K562 (cell line): ENCODE measurements around the gene IRS2. TPM values are rescaled to one million over a fixed set of nuclear protein-coding genes. Genes with fewer than 3 reads are reported as not detected.

Experiments used
- CXXC5 ChIP-seq: fragments of 250-450 bp; sonication (Bioruptor Pico); IDR thresholded peaks from 2 replicates; pipeline ENCODE4 v1.8.0; 2022; ENCODE audit warnings: inconsistent platforms, mild to moderate bottlenecking, moderate library complexity
- ELF4 ChIP-seq: fragments of 450-650 bp; formaldehyde crosslinking; IDR thresholded peaks from 2 replicates; pipeline ENCODE4 v1.4.0; 2022; ENCODE audit warnings: missing genetic modification characterization
- EP400 ChIP-seq: fragments of 450-650 bp; IDR thresholded peaks from 2 replicates; pipeline ENCODE4 v1.6.1; 2017; ENCODE audit warnings: antibody characterized with exemption, mild to moderate bottlenecking, moderate library complexity
- ETV5 ChIP-seq: sonication (generic); formaldehyde crosslinking; IDR thresholded peaks from 2 replicates; pipeline ENCODE4 v1.4.0; 2020; ENCODE audit warnings: low read depth, mild to moderate bottlenecking, missing genetic modification reagents
- GABPB1 ChIP-seq: sonication (generic); formaldehyde crosslinking; IDR thresholded peaks from 2 replicates; pipeline ENCODE4 v1.8.0; 2022; ENCODE audit warnings: mild to moderate bottlenecking, missing genetic modification reagents
- MCM2 ChIP-seq: fragments of 450-650 bp; IDR thresholded peaks from 2 replicates; pipeline ENCODE4 v1.6.1; 2017; ENCODE audit warnings: low read depth, mild to moderate bottlenecking
- NR4A1 ChIP-seq, 2 experiments: fragments of 250-450 bp in 1 of 2; fragments of 450-650 bp in 1 of 2; sonication (Bioruptor Pico) in 1 of 2; IDR thresholded peaks; 2 replicates each; pipeline versions ENCODE4 v1.4.0 to v1.6.1; 2016 to 2020; ENCODE audit warnings: mild to moderate bottlenecking in 2 of 2, missing compliant biosample characterization in 1 of 2, missing genetic modification characterization in 1 of 2, moderate library complexity in 1 of 2
- POLR2B ChIP-seq: fragments of 450-650 bp; IDR thresholded peaks from 2 replicates; pipeline ENCODE4 v1.6.1; 2018; ENCODE audit warnings: low read depth; ENCODE audit not compliant: partially characterized antibody
- POLR3G ChIP-seq: IDR thresholded peaks from 2 replicates; pipeline ENCODE4 v1.6.1; 2011; ENCODE audit not compliant: insufficient read length, insufficient replicate concordance; ENCODE audit errors: extremely low read depth
- PPARD ChIP-seq: fragments of 250-450 bp; sonication (Bioruptor Pico); IDR thresholded peaks from 2 replicates; pipeline ENCODE4 v1.8.0; 2022; ENCODE audit warnings: inconsistent platforms, mild to moderate bottlenecking, moderate library complexity
- PTBP1 ChIP-seq: fragments of 200-400 bp; formaldehyde crosslinking; IDR thresholded peaks from 2 replicates; pipeline ENCODE4 v1.6.1; 2017; ENCODE audit warnings: low read depth, low read length
- RBM25 ChIP-seq: fragments of 200-400 bp; formaldehyde crosslinking; IDR thresholded peaks from 2 replicates; pipeline ENCODE4 v1.6.1; 2018; ENCODE audit warnings: low read length, low read depth, moderate library complexity; ENCODE audit not compliant: severe bottlenecking
- ZBTB11 ChIP-seq, 3 experiments: fragments of 200-800 bp in 1 of 3; fragments of 250-450 bp in 1 of 3; fragments of 450-650 bp in 1 of 3; sonication (Bioruptor Pico) in 1 of 3; sonication (Bioruptor generic) in 1 of 3; formaldehyde crosslinking in 1 of 3; IDR thresholded peaks; 2 replicates each; pipeline versions ENCODE4 v1.6.1 to v1.8.0; 2016 to 2022; ENCODE audit warnings: mild to moderate bottlenecking in 2 of 3, missing genetic modification characterization in 2 of 3, missing compliant biosample characterization in 1 of 3, moderate library complexity in 1 of 3
- ZFP30 ChIP-seq: fragments of 250-450 bp; sonication (Bioruptor Pico); IDR thresholded peaks from 2 replicates; pipeline ENCODE4 v1.8.0; 2022; ENCODE audit warnings: moderate library complexity, mild to moderate bottlenecking, inconsistent platforms, borderline replicate concordance
- ZNF121 ChIP-seq: sonication (generic); formaldehyde crosslinking; conservative IDR thresholded peaks from 2 replicates; pipeline ENCODE4 v1.8.0; 2022; ENCODE audit warnings: missing genetic modification reagents
- polyA plus RNA-seq, 8 experiments: library from polyadenylated mRNA; depleted of rRNA in 4 of 8; stranded (reverse) in 5 of 8; unstranded in 3 of 8; fragments of >200 nt; fragmentation: Nextera tagmentation in 2 of 8; fragmentation: Illumina TruSeq in 1 of 8; extraction: Ambion mirVana in 2 of 8; extraction: Trizol in 1 of 8; gene quantifications; 2 replicates each; pipeline versions ENCODE4 v1.2.1 to v1.2.3, GENCODE V29; 2011 to 2014; ENCODE audit warnings: inconsistent platforms in 1 of 8, missing spikeins in 1 of 8
- total RNA-seq, 7 experiments: library from RNA; depleted of rRNA in 6 of 7; stranded (reverse); fragments of >200 nt in 6 of 7; fragmentation: Illumina TruSeq in 2 of 7; extraction: Trizol in 2 of 7; gene quantifications; 2 replicates each; pipeline versions ENCODE4 v1.2.1 to v1.2.3, GENCODE V29; 2011 to 2021; ENCODE audit warnings: low replicate concordance in 1 of 7
- TF ChIP-seq, protein P1 (sequence below): fragments of 450-650 bp; IDR thresholded peaks from 2 replicates; pipeline ENCODE4 v1.6.1; 2018; ENCODE audit not compliant: partially characterized antibody
- TF ChIP-seq, protein P2 (sequence below): fragments of 250-450 bp; sonication (Bioruptor Pico); IDR thresholded peaks from 2 replicates; pipeline ENCODE4 v1.8.0; 2022; ENCODE audit warnings: moderate library complexity, mild to moderate bottlenecking, inconsistent platforms

IRS2 gene
- total and polyA plus RNA-seq, 9 of the 15 experiments (the other 6 are each of a cell fraction or from before 2014, with no cell fraction given): 0.36 to 4.6 (median 0.63) TPM

GRCh38 chr13:109707044-109707741, 79.2 kb downstream of the IRS2 start (continued):
- no peak for TF ChIP-seq ETV5 (CRISPR knock-in tag)
- no peak for TF ChIP-seq MCM2
- TF ChIP-seq EP400: peak; percentile 78
- no peak for TF ChIP-seq ZBTB11 (CRISPR knock-in tag; IDR thresholded peaks at IDR 0.05)
- TF ChIP-seq ELF4: no peak
- TF ChIP-seq RBM25: no peak
- TF ChIP-seq PPARD: no peak
- TF ChIP-seq GABPB1 (CRISPR knock-in tag): 0 out of 2 replicates have a peak, but pooled peaks have one; percentile 51
- TF ChIP-seq ZFP30 (CRISPR knock-in tag): no peak
- TF ChIP-seq PTBP1: no peak
- TF ChIP-seq NR4A1 (CRISPR knock-in tag; IDR thresholded peaks at IDR 0.05): no peak
- TF ChIP-seq NR4A1 (tag; IDR thresholded peaks at IDR 0.05): 0 out of 2 replicates have a peak, but pooled peaks have one; percentile 23
- no peak for TF ChIP-seq ZNF121 (CRISPR knock-in tag)
- no peak for TF ChIP-seq POLR3G
- TF ChIP-seq, protein P1, sequence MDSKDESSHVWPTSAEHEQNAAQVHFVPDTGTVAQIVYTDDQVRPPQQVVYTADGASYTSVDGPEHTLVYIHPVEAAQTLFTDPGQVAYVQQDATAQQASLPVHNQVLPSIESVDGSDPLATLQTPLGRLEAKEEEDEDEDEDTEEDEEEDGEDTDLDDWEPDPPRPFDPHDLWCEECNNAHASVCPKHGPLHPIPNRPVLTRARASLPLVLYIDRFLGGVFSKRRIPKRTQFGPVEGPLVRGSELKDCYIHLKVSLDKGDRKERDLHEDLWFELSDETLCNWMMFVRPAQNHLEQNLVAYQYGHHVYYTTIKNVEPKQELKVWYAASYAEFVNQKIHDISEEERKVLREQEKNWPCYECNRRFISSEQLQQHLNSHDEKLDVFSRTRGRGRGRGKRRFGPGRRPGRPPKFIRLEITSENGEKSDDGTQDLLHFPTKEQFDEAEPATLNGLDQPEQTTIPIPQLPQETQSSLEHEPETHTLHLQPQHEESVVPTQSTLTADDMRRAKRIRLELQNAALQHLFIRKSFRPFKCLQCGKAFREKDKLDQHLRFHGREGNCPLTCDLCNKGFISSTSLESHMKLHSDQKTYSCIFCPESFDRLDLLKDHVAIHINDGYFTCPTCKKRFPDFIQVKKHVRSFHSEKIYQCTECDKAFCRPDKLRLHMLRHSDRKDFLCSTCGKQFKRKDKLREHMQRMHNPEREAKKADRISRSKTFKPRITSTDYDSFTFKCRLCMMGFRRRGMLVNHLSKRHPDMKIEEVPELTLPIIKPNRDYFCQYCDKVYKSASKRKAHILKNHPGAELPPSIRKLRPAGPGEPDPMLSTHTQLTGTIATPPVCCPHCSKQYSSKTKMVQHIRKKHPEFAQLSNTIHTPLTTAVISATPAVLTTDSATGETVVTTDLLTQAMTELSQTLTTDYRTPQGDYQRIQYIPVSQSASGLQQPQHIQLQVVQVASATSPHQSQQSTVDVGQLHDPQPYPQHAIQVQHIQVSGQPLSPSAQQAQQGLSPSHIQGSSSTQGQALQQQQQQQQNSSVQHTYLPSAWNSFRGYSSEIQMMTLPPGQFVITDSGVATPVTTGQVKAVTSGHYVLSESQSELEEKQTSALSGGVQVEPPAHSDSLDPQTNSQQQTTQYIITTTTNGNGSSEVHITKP: no peak
- TF ChIP-seq POLR2B: peak; percentile 66
- TF ChIP-seq, protein P2, sequence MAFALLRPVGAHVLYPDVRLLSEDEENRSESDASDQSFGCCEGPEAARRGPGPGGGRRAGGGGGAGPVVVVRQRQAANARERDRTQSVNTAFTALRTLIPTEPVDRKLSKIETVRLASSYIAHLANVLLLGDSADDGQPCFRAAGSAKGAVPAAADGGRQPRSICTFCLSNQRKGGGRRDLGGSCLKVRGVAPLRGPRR: no peak; the same call in 1 of the 2 replicates
- TF ChIP-seq CXXC5 (CRISPR knock-in tag): 0 out of 2 replicates have a peak, but pooled peaks have one; percentile 37
